ENCODE measurements around the gene OSCAR.

DNA sequence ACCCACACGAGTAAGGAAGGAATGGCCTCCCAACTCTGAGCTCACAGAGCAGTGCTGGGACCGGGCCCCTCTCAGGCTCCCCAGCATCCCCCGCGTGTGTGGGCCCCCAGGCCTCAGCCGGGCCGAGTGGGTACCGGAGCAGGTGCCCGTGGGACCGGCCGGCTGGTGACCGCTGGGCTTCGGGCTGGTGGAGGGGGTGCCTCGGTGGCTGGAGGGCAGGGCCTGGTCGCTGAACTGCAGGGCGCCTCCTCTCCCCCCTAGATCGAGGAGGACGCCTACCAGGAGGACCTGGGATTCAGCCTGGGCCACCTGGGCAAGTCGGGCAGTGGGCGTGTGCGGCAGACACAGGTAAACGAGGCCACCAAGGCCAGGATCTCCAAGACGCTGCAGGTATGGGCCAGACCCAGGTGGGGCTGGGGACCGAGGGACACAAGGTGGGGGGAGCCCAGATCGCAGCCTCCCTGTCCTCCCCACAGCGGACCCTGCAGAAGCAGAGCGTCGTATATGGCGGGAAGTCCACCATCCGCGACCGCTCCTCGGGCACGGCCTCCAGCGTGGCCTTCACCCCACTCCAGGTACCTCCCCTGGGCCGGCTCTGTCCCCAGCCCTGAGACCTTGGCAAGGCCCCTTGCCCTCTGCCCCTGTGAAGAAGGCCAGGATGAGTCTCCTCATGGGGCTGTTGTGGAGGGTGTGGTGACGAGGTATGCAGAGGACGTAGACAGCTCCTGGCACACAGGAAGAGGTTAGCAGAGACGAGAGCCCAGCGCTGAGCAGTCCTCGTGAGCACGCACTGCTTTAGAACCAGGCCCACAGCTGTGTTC is 28.4 kb upstream of the OSCAR start:
- TF ChIP-seq, protein P1, sequence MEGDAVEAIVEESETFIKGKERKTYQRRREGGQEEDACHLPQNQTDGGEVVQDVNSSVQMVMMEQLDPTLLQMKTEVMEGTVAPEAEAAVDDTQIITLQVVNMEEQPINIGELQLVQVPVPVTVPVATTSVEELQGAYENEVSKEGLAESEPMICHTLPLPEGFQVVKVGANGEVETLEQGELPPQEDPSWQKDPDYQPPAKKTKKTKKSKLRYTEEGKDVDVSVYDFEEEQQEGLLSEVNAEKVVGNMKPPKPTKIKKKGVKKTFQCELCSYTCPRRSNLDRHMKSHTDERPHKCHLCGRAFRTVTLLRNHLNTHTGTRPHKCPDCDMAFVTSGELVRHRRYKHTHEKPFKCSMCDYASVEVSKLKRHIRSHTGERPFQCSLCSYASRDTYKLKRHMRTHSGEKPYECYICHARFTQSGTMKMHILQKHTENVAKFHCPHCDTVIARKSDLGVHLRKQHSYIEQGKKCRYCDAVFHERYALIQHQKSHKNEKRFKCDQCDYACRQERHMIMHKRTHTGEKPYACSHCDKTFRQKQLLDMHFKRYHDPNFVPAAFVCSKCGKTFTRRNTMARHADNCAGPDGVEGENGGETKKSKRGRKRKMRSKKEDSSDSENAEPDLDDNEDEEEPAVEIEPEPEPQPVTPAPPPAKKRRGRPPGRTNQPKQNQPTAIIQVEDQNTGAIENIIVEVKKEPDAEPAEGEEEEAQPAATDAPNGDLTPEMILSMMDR (IDR thresholded peaks at IDR 0.05 in 4 of 5, conservative IDR thresholded peaks at IDR 0.05 in 1 of 5), result no peak
- TF ChIP-seq POLR2A (IDR thresholded peaks at IDR 0.05), result no peak

Measured in gastrocnemius medialis (tissue), 4 donors.